HepG2 (cell line): Measurements from ENCODE around the gene FBXO33. TPM values are rescaled to one million over a fixed set of nuclear protein-coding genes. Genes with fewer than 3 reads are reported as not detected.
A peak's percentile ranks its signal among the peaks of the same experiment; 100 is the strongest.

Source experiments
- CAMTA2 ChIP-seq: sonication (generic); formaldehyde crosslinking; IDR thresholded peaks from 2 replicates; pipeline ENCODE4 v1.4.0; 2020; ENCODE audit warnings: mild to moderate bottlenecking, missing genetic modification reagents, borderline replicate concordance
- CENPT ChIP-seq: sonication (generic); formaldehyde crosslinking; IDR thresholded peaks from 2 replicates; pipeline ENCODE4 v1.8.0; 2022; ENCODE audit warnings: low read depth, mild to moderate bottlenecking, moderate library complexity, missing genetic modification reagents
- HNF4G ChIP-seq, 2 experiments: sonication (generic) in 1 of 2; formaldehyde crosslinking in 1 of 2; IDR thresholded peaks; 2 replicates each; pipeline versions ENCODE4 v1.4.0 to v1.6.1; 2011 to 2020; ENCODE audit warnings: borderline replicate concordance in 2 of 2, low read depth in 2 of 2, mild to moderate bottlenecking in 2 of 2, low read length in 1 of 2, missing genetic modification reagents in 1 of 2, moderate library complexity in 1 of 2
- IKZF4 ChIP-seq: sonication (generic); formaldehyde crosslinking; IDR thresholded peaks from 2 replicates; pipeline ENCODE4 v1.5.1; 2020; ENCODE audit warnings: borderline replicate concordance, mild to moderate bottlenecking, low read depth, missing genetic modification reagents; ENCODE audit errors: not compliant biosample characterization
- KAT7 ChIP-seq: IDR thresholded peaks from 2 replicates; pipeline ENCODE4 v1.6.1; 2018; ENCODE audit warnings: borderline replicate concordance, missing compliant biosample characterization
- MEF2D ChIP-seq: sonication (generic); formaldehyde crosslinking; IDR thresholded peaks from 2 replicates; pipeline ENCODE4 v1.5.1; 2020; ENCODE audit warnings: mild to moderate bottlenecking, missing genetic modification reagents
- SMC3 ChIP-seq: IDR thresholded peaks from 2 replicates; pipeline ENCODE4 v1.6.1; 2011; ENCODE audit warnings: low read length, improper control_type of control experiment
- TGIF2 ChIP-seq: IDR thresholded peaks from 2 replicates; pipeline ENCODE4 v1.6.1; 2016; ENCODE audit warnings: control low read depth, missing compliant biosample characterization
- ZIK1 ChIP-seq: sonication (generic); formaldehyde crosslinking; IDR thresholded peaks from 2 replicates; pipeline ENCODE4 v1.5.0; 2020; ENCODE audit warnings: mild to moderate bottlenecking, low read depth, missing genetic modification reagents, borderline replicate concordance
- ZNF142 ChIP-seq: sonication (generic); formaldehyde crosslinking; IDR thresholded peaks from 2 replicates; pipeline ENCODE4 v1.4.0; 2020; ENCODE audit warnings: missing genetic modification reagents
- ZNF280B ChIP-seq: sonication (generic); formaldehyde crosslinking; IDR thresholded peaks from 2 replicates; pipeline ENCODE4 v1.5.0; 2020; ENCODE audit warnings: missing genetic modification reagents, mild to moderate bottlenecking, borderline replicate concordance
- ZNF713 ChIP-seq: sonication (generic); formaldehyde crosslinking; IDR thresholded peaks from 2 replicates; pipeline ENCODE4 v1.4.0; 2020; ENCODE audit warnings: mild to moderate bottlenecking, missing genetic modification reagents
- ZNF766 ChIP-seq: sonication (generic); formaldehyde crosslinking; IDR thresholded peaks from 2 replicates; pipeline ENCODE4 v1.5.0; 2020; ENCODE audit warnings: missing genetic modification reagents, borderline replicate concordance
- ZSCAN9 ChIP-seq: IDR thresholded peaks from 2 replicates; pipeline ENCODE4 v1.6.1; 2016; ENCODE audit warnings: borderline replicate concordance
- polyA plus RNA-seq, 8 experiments: library from polyadenylated mRNA; depleted of rRNA in 3 of 8; stranded (reverse) in 7 of 8; unstranded in 1 of 8; fragments of >200 nt; fragmentation: Illumina TruSeq in 4 of 8; extraction: Trizol in 4 of 8; gene quantifications; 2 replicates each; pipeline versions ENCODE4 v1.2.1 to v1.2.3, GENCODE V29; 2011 to 2016; ENCODE audit warnings: low read depth in 4 of 8, missing spikeins in 1 of 8, mixed read lengths in 1 of 8; ENCODE audit not compliant: insufficient read depth in 1 of 8
- total RNA-seq, 5 experiments: library from RNA; depleted of rRNA; stranded (reverse); fragments of >200 nt; fragmentation: Illumina TruSeq; extraction: Trizol; gene quantifications; 2 replicates each; pipeline ENCODE4 v1.2.3, GENCODE V29; 2016; ENCODE audit warnings: low read depth in 1 of 5
- TF ChIP-seq, protein P1 (sequence below): sonication (generic); formaldehyde crosslinking; IDR thresholded peaks from 2 replicates; pipeline ENCODE4 v1.8.0; 2022; ENCODE audit warnings: missing genetic modification reagents, mild to moderate bottlenecking, moderate library complexity, borderline replicate concordance
- TF ChIP-seq, protein P2 (sequence below): IDR thresholded peaks from 2 replicates; pipeline ENCODE4 v1.6.1; 2016

FBXO33 gene
- total and polyA plus RNA-seq, 2 of the 13 experiments (the other 11 are each of a cell fraction or from before 2014, with no cell fraction given) = 15.5 to 16.9 TPM

GRCh38 chr14:39432179-39432618 is at the start of gene FBXO33 (continued):
- no peak; the same call in 1 of the 2 replicates for TF ChIP-seq CAMTA2 (CRISPR knock-in tag)
- TF ChIP-seq ZNF280B (CRISPR knock-in tag) = peak; percentile 89
- TF ChIP-seq MEF2D = 0 out of 2 replicates have a peak, but pooled peaks have one; percentile 6
- TF ChIP-seq ZNF766 = peak; percentile 16; the same call in 1 of the 2 replicates
- 0 out of 2 replicates have a peak, but pooled peaks have one; percentile 73 for TF ChIP-seq ZNF142 (CRISPR knock-in tag)
- TF ChIP-seq SMC3 = no peak
- 0 out of 2 replicates have a peak, but pooled peaks have one; percentile 34 for TF ChIP-seq KAT7 (CRISPR knock-in tag)
- TF ChIP-seq, protein P1, sequence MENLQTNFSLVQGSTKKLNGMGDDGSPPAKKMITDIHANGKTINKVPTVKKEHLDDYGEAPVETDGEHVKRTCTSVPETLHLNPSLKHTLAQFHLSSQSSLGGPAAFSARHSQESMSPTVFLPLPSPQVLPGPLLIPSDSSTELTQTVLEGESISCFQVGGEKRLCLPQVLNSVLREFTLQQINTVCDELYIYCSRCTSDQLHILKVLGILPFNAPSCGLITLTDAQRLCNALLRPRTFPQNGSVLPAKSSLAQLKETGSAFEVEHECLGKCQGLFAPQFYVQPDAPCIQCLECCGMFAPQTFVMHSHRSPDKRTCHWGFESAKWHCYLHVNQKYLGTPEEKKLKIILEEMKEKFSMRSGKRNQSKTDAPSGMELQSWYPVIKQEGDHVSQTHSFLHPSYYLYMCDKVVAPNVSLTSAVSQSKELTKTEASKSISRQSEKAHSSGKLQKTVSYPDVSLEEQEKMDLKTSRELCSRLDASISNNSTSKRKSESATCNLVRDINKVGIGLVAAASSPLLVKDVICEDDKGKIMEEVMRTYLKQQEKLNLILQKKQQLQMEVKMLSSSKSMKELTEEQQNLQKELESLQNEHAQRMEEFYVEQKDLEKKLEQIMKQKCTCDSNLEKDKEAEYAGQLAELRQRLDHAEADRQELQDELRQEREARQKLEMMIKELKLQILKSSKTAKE = 0 out of 2 replicates have a peak, but pooled peaks have one; percentile 52
- 0 out of 2 replicates have a peak, but pooled peaks have one; percentile 35 for TF ChIP-seq ZNF713 (CRISPR knock-in tag)
- no peak for TF ChIP-seq HNF4G (IDR thresholded peaks at IDR 0.05; ENCODE audit: borderline replicate concordance, low read depth, low read length)
- peak; percentile 46; the same call in 1 of the 2 replicates for TF ChIP-seq HNF4G (CRISPR knock-in tag; IDR thresholded peaks at IDR 0.05; ENCODE audit: borderline replicate concordance, low read depth)
- TF ChIP-seq IKZF4 (CRISPR knock-in tag) = peak; percentile 97
- TF ChIP-seq CENPT (CRISPR knock-in tag) = peak; percentile 71
- TF ChIP-seq, protein P2, sequence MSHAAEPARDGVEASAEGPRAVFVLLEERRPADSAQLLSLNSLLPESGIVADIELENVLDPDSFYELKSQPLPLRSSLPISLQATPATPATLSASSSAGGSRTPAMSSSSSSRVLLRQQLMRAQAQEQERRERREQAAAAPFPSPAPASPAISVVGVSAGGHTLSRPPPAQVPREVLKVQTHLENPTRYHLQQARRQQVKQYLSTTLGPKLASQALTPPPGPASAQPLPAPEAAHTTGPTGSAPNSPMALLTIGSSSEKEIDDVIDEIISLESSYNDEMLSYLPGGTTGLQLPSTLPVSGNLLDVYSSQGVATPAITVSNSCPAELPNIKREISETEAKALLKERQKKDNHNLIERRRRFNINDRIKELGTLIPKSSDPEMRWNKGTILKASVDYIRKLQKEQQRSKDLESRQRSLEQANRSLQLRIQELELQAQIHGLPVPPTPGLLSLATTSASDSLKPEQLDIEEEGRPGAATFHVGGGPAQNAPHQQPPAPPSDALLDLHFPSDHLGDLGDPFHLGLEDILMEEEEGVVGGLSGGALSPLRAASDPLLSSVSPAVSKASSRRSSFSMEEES (CRISPR knock-in tag) = peak; percentile 86
- TF ChIP-seq ZIK1 (CRISPR knock-in tag) = peak; percentile 84
- peak; percentile 63 for TF ChIP-seq ZSCAN9 (CRISPR knock-in tag)
- TF ChIP-seq TGIF2 (CRISPR knock-in tag) = peak; percentile 86
